ENCODE measurements around the gene POTEH. TPM values are rescaled to one million over a fixed set of nuclear protein-coding genes. Genes with fewer than 3 reads are reported as not detected.
"Not testable (repeated sequence)": the region's sequence is repeated elsewhere in the genome, so short reads cannot be mapped to it uniquely, and the experiment has no call there.

POTEH gene
- total and polyA plus RNA-seq, 12 donors: not detected

GRCh38 chr22:15738157-15738908 lies 48.5 kb downstream of the POTEH start:
- H3K36me3 ChIP-seq; H3K4me3 ChIP-seq; DNase-seq; intact Hi-C loops (cut with DNase I); H3K27me3 ChIP-seq; H3K27ac ChIP-seq; H3K9me3 ChIP-seq; H3K4me1 ChIP-seq: not testable (repeated sequence)
- peak in 1 of 8 donors; percentile 26 for ATAC-seq
- 82% methylated on average over 4 to 5 of the region's 10 CpGs for WGBS, 2 donors

GRCh38 chr22:15738909-15739391 lies 49.1 kb downstream of the POTEH start:
- H3K27ac ChIP-seq; H3K36me3 ChIP-seq; H3K27me3 ChIP-seq; H3K4me1 ChIP-seq; H3K4me3 ChIP-seq; H3K9me3 ChIP-seq; DNase-seq; intact Hi-C loops (cut with DNase I): not testable (repeated sequence)
- ATAC-seq: peak in 2 of 8 donors; percentile 17 to 44
- WGBS, 2 donors: 85% methylated on average over 2 to 3 of the region's 6 CpGs

- peak in 2 of 8 donors; percentile 35 to 55 for ATAC-seq
- WGBS, 2 donors: 80 to 81% methylated on average over 13 of the region's 16 CpGs
- H3K4me3 ChIP-seq; H3K4me1 ChIP-seq; H3K36me3 ChIP-seq; intact Hi-C loops (cut with DNase I); H3K27ac ChIP-seq; H3K27me3 ChIP-seq; H3K9me3 ChIP-seq; DNase-seq: not testable (repeated sequence)
These were observed 58.0 kb downstream of the POTEH start for GRCh38 chr22:15747636-15748323.

- H3K4me3 ChIP-seq; ATAC-seq; intact Hi-C loops (cut with DNase I); H3K36me3 ChIP-seq; H3K27ac ChIP-seq; H3K4me1 ChIP-seq; H3K9me3 ChIP-seq; H3K27me3 ChIP-seq: not testable (repeated sequence)
- DNase-seq: peak in 1 of 2 donors; percentile 7
- 67 to 68% methylated on average over 31 to 33 of the region's 41 CpGs for WGBS, 2 donors
These were observed 59.5 kb downstream of the POTEH start for GRCh38 chr22:15749181-15749970.

GRCh38 chr22:15759443-15760097 lies 69.7 kb downstream of the POTEH start:
- DNase-seq; ATAC-seq; H3K27ac ChIP-seq; H3K4me3 ChIP-seq; H3K27me3 ChIP-seq; intact Hi-C loops (cut with DNase I); H3K9me3 ChIP-seq; H3K4me1 ChIP-seq; H3K36me3 ChIP-seq: not testable (repeated sequence)
- WGBS, 2 donors: 84 to 89% methylated on average over 9 to 12 of the region's 28 CpGs

GRCh38 chr22:15760388-15761150 lies 70.7 kb downstream of the POTEH start:
- intact Hi-C loops (cut with DNase I); H3K36me3 ChIP-seq; H3K27ac ChIP-seq; H3K4me1 ChIP-seq; H3K9me3 ChIP-seq; H3K27me3 ChIP-seq; H3K4me3 ChIP-seq; DNase-seq: not testable (repeated sequence)
- peak in 1 of 8 donors; percentile 20 for ATAC-seq
- 90 to 95% methylated on average over 16 to 17 of the region's 44 CpGs for WGBS, 2 donors

GRCh38 chr22:15761151-15761777 lies 71.4 kb downstream of the POTEH start:
- H3K36me3 ChIP-seq; H3K9me3 ChIP-seq; H3K27me3 ChIP-seq; H3K4me3 ChIP-seq; intact Hi-C loops (cut with DNase I); H3K4me1 ChIP-seq; DNase-seq; H3K27ac ChIP-seq: not testable (repeated sequence)
- 88 to 90% methylated on average over 24 to 25 of the region's 30 CpGs for WGBS, 2 donors
- peak in 4 of 8 donors; percentile 33 to 62 (median 40) for ATAC-seq

GRCh38 chr22:15763559-15763958 lies 73.7 kb downstream of the POTEH start:
- not testable (repeated sequence) for DNase-seq
- WGBS, 2 donors: no CpG with 5 or more reads among the region's 1 CpG

More at GRCh38 chr22:15763559-15763958, 73.7 kb downstream of the POTEH start:
- H3K27ac ChIP-seq; H3K9me3 ChIP-seq; H3K27me3 ChIP-seq; H3K4me3 ChIP-seq; H3K36me3 ChIP-seq; intact Hi-C loops (cut with DNase I); H3K4me1 ChIP-seq; ATAC-seq: not testable (repeated sequence)
